Stimulated activated CD8-positive, alpha-beta memory T cell treated with anti-CD3 and anti-CD28 coated beads, Interleukin-12 subunit alpha, Interleukin-12 subunit beta, amount 100 ng/mL, for 24 hours (primary cell): ENCODE measurements around the gene SLC26A1.
"Not testable (repeated sequence)": the region's sequence is repeated elsewhere in the genome, so short reads cannot be mapped to it uniquely, and the experiment has no call there.

Source experiments
- DNase-seq: peaks from one replicate; pipeline ENCODE4 v3.0.0-alpha.2; 2020; ENCODE audit errors: extremely low read depth

SLC26A1 gene

GRCh38 chr4:984336-985054 is 8.7 kb downstream of the SLC26A1 start:
- DNase-seq = no peak

DNA sequence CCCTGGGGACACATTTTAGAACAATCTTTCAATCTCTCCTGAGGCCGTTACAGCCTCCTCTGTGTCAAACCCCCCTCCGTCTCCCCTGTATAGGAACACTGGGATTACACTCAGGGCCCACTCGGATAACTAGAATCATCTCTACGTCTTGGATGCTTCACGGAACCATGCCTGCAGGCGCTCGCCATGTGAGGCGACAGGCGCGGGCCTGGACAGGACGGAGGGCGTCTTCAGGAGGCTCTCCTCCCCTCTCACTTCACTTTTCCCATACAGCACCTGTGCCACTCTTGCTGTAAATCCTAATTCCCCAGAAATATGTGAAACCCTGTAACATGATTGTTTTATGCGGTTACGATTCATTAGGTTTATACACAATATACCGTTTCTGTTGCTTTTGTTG is 10.4 kb downstream of the SLC26A1 start:
- DNase-seq = no peak

GRCh38 chr4:982291-982690 is 10.9 kb downstream of the SLC26A1 start:
- DNase-seq = no peak

DNA sequence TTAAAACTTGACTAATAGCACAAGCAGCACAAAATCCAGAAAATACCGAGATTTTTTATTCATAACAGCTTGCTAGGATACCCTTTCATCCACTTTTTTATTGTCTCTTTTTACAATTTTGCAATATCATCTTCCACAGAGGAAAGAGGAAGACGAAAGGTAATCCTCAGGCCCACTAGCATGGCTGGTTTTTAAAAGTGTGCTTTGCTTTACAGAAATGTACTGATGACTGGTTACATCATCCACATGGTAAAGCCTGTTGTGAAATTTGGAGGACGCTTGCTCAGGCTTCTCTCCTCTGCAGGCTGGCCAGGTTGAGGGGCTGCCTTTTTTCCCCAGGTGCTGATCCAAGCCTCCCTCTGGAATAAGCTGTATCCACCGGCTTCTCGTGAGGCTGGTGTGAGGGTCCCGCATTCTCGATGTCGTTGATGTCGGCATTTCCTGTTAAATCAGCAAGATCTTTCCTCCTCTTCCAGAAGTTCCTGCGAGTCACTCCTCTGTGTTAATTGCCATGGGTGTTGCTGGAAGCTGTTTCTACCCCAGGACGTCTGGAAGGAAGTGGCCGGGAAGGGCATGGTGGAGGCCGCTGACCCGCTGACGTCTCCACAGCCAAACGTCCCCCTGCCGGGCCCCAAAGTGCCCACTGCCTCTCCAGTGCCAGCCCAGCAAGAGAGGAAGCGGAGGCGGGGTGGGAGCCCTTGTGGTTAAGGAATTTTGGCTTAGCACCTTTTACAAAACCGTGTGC is 14.1 kb downstream of the SLC26A1 start:
- DNase-seq = no peak

GRCh38 chr4:976016-976415 is 17.2 kb downstream of the SLC26A1 start:
- DNase-seq = not testable (repeated sequence)

GRCh38 chr4:974668-975067 is 18.5 kb downstream of the SLC26A1 start:
- DNase-seq = no peak

- DNase-seq = peak; percentile 70
Observed at GRCh38 chr4:973431-974397, 19.5 kb downstream of the SLC26A1 start, which contains the start of gene DGKQ. Gene DGKQ, minus strand, starts transcription at chr4:973569. Its CDS starts 87 bp downstream, at chr4:973482.

DNA sequence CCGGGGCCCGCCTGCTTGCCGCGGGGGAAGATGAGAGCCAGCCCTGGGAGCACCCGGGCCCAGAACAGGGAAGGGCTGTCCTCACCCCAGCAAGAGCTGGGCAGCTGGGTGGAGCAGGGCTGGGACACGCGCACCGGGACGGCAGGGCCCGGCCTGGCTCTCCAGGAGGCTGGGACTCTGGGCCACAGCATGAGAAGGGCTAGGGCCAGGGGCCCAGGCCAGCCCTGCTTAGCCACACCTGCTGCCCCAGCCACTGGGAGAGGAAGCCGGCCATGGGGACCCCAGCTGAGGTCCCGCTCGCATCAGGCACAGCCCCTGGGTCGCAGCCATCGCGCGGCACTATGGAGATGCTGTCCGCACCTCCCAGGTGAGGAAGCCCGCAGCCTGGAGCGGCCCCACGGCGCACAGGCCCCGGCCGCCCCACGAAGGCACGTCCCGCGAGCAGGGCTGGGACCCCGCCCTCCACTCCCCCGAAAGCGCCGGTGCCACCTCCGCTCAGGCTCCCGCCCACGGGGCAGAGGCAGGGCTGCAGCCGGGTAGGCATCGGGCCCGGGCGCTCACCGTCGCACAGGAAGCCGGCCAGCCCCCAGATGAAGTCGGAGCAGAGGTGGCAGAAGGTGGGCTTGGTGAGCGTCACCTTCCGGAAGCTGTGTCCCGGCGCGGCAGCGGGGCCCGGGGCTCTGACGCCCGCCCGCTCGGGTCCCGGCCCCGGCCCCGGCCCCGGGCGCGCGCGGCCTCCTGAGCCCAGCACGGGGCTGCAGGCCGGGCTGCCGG is 20.4 kb downstream of the SLC26A1 start:
- no peak for DNase-seq

- no peak for DNase-seq
Observed at GRCh38 chr4:971666-972500, 21.3 kb downstream of the SLC26A1 start.

DNA sequence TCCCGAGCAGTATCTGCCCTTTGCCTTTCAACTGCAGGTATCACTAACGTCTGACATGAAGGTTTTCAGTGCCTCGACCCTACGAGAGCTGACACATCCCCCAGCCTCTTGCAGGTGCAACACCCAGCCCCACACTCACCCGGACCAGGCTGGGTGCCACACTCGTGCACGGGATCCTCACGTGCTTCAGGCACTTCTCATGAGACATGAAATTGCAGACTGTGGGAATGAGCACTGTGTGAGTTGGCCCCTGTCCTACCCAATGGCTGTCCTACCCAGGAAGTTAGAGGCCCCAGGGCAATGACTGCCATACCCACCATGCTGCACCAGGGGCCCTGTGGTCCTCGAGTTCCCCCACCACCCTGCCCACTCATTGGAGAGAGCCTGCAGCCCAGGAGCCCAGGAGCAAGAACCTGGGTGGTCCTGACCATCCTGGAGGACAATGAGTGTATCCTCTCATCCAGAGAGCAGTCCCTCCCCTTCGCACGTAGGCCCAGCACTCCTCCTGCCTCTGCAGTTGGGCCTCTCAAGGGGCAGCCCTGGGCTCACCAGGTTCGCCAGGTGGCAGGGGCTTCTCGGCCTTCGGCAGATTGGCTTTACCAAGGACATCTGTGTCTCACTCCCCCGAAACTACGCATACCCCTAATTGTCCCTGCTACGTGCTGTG is 22.2 kb downstream of the SLC26A1 start:
- no peak for DNase-seq

DNA sequence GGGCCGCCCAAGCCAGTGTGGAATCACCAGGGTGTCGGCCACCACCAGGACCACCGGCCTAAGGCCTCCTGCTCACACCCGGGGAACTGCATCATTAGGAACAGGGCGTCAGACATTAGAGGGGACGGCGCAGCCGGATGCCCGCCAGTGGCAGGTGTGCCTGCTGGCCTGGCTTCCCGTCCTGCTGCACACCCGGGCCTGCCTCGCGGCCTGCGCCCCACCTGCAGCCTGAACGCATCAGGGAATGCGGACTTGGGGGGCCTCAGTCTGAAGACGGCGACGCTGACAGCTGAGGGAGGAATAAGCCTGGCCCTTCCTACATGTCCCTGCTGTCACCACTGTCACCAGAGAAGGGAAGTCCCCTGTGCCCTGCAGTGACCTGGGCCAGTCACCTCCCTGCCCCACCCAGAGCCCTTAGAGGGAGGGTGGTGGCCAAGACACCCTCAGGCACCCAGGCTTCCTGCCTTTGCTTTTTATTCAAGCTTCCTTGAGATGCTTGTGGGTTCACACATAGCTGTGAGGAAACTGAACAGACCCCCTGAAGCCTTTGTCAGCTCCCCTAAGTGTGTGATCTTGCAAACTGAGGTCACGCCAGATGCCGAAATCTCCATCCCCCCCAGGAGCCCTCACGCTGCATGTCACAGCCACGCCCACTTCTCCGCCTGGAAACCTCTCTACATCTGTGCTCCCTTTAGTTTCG is 23.0 kb downstream of the SLC26A1 start:
- DNase-seq = no peak

DNA sequence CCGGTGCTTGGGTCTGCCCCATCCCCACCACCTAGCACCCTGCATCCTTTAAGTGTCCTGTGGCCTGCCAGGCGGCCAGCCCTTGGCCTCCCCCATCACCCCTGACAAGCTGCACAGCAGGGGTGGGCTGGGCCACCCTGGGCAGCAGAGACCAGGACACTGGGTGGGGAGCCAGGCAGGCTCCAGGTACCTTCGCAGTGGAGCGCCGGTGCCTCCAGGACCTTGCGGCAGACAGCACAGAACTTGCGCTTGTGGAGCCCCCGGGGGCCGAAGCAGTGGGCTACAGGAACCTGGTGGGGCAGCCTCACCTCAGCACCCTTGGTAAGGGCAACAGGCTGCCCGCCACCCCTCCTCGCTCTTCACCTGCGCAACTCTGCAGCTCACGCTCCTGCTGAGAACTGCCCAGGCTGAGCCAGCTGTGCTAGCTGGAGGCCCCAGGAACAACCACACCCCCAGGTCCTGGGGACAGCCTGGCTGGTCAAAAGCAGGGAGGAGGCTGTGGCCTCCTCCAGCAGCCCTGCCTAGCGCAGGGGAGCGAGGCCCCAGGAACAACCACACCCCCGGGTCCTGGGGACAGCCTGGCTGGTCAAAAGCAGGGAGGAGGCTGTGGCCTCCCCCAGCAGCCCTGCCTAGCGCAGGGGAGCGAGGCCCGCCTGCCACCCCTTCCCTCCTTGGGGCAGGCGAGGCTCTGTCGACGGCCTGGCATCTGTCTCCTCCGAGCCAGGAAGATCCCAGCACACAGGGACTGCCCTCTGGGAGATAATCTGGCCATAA is 24.4 kb downstream of the SLC26A1 start:
- no peak for DNase-seq

DNA sequence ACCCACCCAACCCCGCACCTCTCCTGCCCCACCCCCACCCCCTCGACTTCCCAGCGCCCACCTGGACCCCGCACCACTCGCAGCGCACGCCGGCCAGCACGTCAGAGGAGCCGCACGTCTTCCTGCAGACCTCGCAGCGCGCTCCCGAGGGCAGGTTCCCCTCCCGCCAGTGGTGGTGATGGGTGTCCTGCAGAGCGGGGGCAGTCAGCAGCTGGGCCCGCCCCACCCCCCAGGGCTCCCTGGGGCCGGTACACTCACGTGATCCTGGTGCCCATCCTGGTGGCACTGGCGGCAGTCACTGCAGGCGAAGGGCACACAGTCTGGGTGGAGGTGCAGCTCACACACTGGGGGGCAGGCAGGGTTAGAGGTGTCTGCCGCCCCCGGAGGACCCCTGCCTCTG is 25.0 kb downstream of the SLC26A1 start:
- DNase-seq = no peak

- no peak for DNase-seq
Observed at GRCh38 chr4:967113-968104, 25.8 kb downstream of the SLC26A1 start.

GRCh38 chr4:966266-967112 is 26.7 kb downstream of the SLC26A1 start:
- DNase-seq = no peak

- DNase-seq = no peak
Observed at GRCh38 chr4:965766-966134, 27.5 kb downstream of the SLC26A1 start.
